GM21367 (cell line): ENCODE results near the gene SEC22A.

Experiments used
- ATAC-seq: cut with Tn5 transposase; IDR thresholded peaks from one replicate; pipeline ENCODE4 v1.9.1; 2021; ENCODE audit not compliant: unreplicated experiment

Gene SEC22A

DNA sequence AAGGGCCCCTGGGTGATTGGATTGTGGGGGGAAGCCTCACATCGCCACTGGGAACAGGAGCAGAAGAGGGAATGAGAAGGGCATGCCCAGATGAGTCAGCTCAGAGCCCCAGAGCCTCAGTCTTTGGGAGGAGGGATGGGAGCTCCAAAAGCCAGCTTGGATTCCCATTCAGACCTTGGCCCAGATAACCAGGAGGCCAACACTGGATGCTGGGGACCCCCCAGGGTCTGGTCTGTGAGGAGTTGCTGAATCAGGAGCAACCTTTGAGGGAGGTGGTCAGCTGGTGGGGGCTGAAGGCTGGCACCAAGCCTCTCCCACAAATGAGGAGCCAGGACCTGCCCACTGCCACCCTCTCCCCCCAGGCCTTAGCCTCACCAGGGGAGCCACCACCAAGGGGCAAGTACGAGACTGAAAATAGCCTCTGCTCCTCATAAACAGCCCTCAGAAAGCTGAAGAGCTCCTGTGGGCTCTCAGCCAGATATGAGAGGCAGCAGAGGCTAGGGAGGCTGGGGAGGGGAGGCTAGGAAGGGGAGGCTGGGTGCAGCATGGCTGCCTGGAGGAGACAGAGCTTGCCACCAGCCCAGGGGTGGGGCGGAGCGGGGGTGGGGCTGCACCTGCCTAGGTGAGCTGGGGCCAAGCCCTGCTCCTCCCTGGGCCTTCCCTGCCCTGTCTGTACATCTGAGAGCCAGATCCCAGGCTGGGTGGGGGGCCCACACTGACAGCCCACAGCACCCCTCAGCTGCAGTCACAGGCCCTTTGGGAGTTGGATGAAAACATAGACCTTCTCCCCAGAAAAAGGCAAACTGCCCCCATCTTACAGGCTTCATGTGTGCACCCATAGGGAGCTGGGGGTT is 99.8 kb downstream of the SEC22A start:
- ATAC-seq: no peak

DNA sequence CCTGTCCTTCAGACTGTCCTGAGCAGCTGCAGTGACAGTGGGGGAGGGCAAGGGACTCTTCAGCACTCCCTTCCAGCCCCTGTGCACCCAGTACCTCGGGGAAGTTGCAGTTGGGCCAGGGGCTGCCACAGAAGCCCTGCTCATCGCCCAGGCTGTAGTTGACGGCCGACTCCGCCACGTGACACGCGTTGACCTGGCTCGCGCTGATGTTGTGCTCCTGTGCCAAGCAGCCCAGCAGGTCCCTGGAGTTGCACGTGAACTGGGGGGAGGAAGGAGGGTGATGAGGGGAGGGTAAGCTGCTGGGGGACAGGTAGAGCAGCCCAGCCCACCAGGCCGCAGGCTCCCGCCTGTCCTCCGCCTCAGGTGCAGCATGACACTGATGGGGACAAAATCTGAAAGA is 101.2 kb downstream of the SEC22A start:
- ATAC-seq: no peak

DNA sequence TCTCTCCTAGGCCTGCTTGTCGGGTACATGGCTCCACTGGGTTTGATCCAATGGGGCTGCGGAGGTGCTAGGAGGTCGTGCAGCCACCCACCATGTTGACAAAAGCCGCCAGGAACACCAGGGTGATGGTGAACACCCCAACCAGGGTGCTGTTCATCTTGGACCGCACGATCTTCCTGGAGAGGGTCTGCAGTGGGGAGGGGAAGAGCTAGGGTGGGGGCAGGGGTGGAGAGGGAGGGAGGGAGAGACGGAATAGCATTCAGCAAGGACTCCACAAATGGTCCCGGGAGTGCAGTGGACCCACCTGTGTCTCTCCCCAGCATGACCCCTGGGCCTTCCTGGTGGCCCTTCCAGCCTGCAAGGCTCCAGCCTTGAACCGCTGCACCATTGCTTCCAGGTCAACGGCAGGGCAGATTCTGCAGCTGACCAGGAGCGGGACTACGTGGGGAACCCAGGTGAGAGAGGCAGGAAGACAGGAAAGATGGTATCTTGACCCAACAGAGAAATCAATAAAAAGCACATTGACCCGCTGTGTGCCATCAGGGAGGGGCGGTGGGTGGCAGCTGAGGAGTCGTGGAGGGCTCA is 102.3 kb downstream of the SEC22A start:
- ATAC-seq: no peak

DNA sequence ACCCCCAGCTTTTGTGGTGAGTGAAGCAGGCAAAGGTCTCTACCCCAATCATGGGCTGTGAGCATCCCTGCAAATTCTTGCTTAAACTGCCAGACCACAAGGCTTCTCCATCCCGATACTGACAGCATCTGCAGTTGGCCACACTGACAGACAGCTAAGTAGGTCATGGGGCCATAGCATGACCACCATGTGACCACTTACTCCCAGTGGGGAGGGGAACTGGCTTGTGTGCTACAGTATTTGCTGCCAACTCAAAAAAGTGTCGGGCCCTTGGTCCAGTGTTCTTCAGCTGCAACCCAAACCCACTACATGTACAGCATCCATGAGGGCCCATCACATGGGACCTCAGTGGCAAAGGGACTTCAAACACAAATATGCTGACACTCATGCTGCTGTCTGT is 103.4 kb downstream of the SEC22A start:
- no peak for ATAC-seq

DNA sequence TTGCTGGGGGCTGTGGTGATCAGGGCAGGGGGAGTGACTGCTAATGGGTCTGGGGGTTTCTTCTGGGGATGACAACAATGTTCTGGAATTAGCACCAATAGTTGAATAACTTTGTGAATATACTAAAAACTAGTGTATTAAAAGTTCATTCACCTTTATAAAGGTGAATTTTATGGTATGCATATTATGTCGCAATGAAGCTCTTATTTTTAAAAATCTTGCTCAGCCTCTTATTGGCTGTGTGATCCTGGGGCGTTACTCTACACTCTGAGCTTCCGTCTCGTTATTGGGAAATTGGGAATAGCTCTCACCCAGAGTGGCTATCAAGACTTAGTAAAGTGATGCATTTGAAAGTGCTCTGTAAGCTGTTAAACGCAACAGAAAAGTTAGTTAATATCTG is 105.3 kb downstream of the SEC22A start:
- no peak for ATAC-seq

DNA sequence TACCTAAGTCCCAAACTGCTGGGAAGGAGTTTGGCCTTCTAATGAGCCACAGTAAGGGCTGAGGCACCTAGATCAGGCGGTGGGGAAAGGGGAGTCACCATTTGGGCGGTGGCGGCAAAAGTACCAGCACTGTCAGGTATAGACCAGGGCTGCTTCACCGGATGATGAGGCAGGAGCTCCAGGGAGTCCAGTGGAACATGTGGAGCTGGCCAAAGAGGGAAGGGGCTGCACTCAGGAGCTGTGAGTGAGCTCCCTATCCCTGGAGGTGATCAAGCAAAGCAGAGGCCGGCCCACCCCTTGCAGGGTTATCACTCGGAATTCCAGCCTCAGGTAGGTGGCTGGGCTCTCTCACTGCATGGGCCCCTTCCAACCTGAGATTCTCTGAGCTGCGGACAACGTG is 108.4 kb downstream of the SEC22A start:
- no peak for ATAC-seq

DNA sequence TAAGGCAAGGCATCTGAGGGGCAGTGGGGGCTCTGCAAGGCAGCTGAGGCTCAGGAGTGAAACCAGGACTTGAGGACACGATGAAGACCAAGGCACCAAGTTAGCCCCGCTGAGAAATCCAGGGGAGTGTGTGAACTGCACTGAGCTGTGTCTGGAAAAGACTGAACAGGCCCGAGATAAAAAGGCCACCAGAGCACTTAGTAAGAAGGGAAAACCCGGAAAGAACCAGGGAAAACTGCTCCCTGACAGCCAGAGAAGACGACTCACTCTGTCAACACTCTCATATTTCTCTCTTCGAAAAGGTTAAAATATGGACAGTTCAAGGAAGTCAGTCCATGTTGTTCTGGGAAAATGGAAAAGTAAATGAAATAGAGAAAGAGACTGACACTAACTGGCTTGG is 109.0 kb downstream of the SEC22A start:
- no peak for ATAC-seq

DNA sequence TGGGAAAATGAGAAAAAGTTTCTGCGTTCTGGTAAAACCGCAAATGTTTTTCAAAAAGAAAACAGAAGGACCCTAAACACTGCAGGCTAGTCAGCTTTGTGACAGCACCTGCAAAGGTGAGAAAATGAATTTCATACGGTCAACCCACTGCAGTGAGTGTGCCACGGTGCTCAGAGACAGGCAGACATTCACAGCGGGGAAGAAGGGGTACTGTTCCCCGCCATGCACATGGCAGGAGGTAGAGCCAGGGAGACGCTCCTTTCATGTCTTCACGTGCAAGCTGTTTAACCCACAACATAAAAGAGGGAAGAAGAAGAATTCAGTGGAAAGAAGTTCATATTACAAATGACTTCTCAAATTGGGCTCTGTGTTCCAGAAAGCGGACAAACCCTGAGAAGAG is 109.5 kb downstream of the SEC22A start:
- no peak for ATAC-seq

DNA sequence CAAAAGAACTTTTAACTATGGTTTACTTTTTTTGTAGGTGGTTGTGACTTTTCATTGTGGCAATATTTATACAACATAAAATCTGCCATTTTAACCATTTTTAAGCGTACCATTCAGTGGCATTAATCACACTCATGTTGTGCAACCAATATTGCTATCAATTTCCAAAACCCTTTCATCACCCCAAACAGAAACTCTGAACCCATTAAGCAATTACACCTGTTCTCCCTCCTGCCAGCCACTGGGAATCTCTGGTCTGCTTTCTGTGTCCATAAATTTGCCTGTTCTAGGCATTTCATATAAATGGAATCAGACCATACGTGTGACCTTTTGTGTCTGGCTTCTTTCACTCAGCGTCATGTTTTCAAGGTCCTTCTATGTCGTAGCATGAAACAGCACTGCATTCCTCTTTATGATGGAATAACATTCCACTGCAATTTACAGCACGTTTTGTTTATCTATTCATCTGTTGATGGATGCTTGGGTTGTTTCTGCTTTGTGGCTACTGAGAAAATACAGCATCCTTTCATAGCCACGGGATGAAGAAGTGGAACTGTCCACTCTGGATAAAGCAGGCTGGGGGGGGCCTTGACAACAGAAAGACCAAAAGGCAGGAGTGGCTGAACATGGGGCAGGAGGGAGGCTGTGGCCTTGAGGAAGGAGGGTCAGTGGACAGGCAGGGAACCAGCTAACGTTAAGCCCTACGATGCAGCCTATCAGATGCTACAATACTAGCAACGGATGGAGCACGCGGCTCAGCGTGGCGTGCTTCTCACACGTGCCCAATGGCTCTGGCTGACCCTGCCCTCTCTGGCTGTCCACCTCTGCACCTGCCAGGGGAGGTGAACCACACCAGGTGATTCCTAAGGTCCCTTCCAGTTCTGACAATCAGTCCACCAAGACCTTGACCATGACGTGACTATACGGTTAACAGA is 110.9 kb downstream of the SEC22A start:
- ATAC-seq: no peak

DNA sequence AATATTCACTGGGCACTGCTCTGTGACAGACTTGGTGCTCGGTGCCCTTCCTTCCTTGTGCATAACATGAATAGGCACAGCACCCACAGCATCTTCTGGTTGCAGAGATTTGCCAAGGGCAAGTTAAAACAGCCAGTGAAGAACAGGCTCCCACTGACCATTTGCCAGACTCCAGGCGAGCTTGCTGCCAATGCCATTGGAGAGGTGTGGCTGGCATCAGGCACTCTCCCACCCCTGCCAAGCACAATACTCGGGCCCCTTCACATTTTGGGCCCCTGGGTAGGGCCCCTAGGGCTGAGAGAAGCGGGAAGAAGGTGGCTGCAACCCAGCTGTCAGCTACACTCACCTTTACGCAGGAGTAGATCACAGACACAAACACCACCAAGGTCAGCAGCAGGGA is 112.1 kb downstream of the SEC22A start:
- no peak for ATAC-seq

DNA sequence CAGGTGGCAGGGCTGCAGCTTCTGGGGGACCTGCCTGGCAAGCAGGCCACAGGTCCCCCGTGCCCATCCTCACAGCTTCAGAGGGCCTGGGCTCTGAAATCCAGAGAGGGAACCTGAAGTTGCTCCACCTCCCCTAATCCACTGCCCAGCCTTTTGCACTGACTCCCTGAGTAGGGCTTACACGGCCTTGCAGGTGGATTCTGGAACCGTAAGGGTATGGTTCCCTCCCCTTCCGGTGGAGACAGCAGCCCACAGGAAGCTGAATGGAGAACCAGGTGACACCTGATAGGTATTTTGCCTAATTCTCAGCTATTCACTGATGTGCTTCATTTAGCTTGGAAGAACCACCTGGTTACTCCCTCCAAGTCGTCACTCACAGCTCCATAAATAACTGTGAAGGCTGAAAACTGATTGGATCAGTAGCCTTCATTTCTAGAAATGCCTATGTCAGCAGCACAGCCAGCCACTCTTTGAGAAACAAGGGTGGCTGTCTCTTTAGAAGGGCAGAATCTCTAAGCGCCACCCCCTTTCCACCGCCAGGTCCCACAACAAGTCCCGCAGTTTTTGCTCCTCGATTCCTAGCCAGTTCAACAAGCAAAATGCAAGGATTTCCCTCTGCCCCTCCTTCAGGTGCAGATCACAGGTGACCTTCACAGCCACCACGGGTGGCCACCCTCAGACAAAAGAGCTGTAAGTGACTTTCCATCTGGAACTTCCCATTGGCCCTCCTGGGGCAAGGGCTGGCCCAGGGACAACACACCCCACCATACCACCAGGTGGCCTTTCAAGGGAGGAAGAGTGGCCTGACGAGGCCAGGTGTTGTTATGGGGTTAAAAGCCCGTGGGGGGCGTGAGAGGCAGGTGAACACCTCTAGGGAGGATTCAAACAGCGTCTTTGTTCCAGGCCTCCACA is 112.9 kb downstream of the SEC22A start:
- no peak for ATAC-seq

DNA sequence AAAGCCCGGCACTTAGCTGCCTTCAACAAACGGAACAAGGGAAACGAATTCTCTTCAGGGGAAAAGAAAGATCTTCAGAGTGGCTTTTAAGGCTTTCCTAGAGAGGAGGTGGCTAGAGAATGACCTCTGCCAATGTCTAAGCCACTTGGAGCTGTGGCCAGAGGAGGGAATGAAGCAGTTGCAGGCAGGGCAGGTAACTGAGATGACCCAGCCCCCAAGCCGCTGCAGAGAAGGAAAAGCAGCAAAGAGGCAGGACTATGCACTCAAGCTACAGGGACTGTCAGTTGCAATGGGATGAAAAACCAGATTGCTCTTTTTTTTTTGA is 113.5 kb downstream of the SEC22A start:
- ATAC-seq: no peak

DNA sequence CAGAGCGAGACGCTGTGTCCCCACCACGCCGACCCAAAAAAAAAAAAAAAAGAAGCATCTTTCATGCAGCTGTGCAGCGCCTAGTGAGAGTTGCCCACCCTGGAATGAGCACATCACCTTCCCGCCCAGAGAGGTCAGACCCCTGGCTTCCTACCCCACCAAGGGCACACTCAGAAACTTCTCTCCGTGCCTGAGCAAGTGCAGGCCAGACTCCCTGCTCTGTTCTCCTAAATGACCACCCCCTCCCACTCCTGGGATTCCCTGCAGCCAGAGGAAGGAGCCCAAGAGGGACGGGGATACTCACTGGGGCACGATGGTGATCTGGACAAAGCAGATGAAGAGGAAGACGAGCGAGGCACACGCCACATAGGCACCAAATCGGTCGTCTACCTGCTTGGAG is 116.0 kb downstream of the SEC22A start:
- ATAC-seq: no peak

DNA sequence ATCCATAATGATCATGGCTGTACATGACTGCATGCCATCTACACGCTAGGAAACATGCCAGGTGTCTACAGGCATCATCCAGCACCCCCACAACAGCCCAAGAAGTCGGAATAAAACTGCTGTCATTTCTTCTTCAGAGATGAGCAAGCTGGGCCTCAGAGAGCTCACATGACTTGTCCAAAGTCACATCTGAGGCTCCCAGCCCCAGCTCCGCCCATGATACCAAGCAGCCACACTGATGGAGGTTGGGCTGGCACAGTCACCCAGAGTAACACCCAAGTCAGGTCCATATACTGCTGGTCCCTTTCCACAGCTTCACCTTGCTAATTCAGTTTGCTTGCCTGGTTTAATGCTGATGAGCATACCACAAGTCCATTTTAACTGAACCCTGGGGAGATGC is 116.6 kb downstream of the SEC22A start:
- ATAC-seq: no peak

DNA sequence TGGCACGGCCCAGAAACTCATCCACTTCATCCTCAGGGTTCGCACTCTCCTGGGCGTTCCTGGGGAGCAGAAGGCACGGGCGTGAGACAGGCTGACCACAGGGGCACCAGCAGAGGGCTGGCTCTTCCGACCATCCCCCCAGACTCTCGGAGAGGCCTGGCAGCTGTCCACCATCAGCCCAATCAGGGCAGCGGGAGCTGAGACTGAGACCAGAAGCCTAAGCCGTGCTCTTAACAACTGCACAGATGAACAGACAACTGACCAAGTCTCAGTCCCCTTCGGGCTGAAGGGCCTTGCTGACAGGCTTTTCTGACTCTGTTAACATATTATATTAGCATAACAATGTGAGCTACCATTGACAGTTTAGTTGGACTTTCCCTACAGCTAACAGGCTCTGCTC is 118.0 kb downstream of the SEC22A start:
- ATAC-seq: no peak

DNA sequence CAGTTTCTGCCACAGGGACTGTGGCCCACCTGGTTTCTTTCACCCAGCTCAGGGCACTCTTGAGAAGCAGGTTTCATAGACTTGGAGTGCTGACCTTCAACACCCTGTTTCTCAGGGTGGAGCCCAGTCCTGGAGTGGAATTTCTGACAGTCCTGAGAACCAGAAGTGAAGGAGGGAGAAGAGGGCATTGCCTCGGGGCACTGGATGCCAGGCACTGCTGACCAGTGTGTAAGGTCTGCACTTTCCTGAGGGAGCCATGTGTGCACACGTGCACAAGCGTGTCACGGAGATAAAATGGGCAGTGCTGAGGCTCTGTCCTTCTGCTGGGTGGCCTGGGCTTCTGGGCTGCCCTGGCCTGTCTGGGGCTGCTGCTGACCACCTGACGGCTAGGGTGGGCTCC is 118.5 kb downstream of the SEC22A start:
- ATAC-seq: no peak

DNA sequence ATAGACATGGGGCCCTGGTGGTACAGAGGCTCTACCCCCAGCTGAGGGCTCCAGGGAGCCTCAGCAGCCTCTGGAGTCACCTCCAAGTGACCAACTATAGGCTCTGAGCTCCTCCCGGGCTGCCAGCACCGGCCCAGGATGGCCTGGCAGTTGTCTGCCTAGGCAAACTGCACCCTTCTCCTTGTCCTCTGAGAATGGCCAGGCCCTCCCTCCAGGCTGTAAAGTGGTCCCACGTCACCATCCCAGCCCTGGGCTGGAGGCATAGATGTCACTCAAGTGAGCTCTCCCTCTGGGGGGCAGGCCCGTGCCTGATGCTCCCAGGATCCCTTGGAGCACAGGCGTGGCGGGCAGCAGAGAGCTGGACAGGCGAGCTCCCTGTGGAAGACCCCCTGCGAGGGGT is 120.1 kb downstream of the SEC22A start:
- ATAC-seq: no peak

DNA sequence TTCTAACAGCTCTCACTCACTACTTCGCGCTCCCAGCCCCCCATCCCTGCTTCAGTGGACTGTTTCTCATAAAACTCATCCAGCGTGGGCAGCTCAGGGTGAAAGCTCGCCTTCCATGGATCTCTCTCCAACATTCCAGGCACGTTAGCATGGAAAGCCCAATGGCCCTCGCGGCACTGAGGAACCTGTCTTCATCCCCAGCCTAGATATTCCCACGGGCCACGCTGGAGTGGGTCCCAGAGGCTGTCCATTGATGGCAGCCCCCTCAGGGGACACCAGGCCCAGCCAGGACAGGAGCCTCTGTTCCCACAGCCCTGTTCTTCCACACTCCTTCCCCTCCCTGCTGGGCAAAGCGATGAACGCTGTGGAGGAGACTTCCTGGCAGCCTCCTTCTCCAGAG is 121.1 kb downstream of the SEC22A start:
- ATAC-seq: no peak
